GM23338 (cell line): ENCODE measurements around the gene HK1. TPM values are rescaled to one million over a fixed set of nuclear protein-coding genes. Genes with fewer than 3 reads are reported as not detected.
A peak's percentile ranks its signal among the peaks of the same experiment; 100 is the strongest.

ENCODE experiments used
- ATAC-seq: fragments of 200-7000 bp; cut with Tn5 transposase; 3 replicates; pipeline ENCODE4 v1.9.1; 2020
- DNase-seq: peaks from one replicate; pipeline ENCODE4 v3.0.0-alpha.2; 2015; ENCODE audit warnings: low spot score
- H2AFZ ChIP-seq: fragments of 200-600 bp; sonication (generic); 2 replicates; pipeline ENCODE4 v1.8.0; 2016; ENCODE audit warnings: antibody characterized with exemption, mild to moderate bottlenecking, moderate library complexity
- H3F3A ChIP-seq: fragments of 200-600 bp; sonication (generic); replicated peaks from 2 replicates; pipeline ENCODE4 v1.8.0; 2017; ENCODE audit warnings: antibody characterized with exemption, mixed run types, low read depth
- H3K27ac ChIP-seq: fragments of 200-600 bp; sonication (generic); 2 replicates; pipeline ENCODE4 v1.6.1; 2016; ENCODE audit warnings: low read depth
- H3K27me3 ChIP-seq: fragments of 200-600 bp; sonication (generic); 2 replicates; pipeline ENCODE4 v1.8.0; 2016; ENCODE audit warnings: mild to moderate bottlenecking, mixed run types, moderate library complexity; ENCODE audit not compliant: insufficient read depth
- H3K36me3 ChIP-seq: fragments of 200-600 bp; sonication (generic); 2 replicates; pipeline ENCODE4 v1.8.0; 2016; ENCODE audit warnings: mild to moderate bottlenecking; ENCODE audit not compliant: insufficient read depth
- H3K4me1 ChIP-seq: fragments of 200-600 bp; sonication (generic); 2 replicates; pipeline ENCODE4 v1.8.0; 2016; ENCODE audit warnings: mild to moderate bottlenecking, moderate library complexity; ENCODE audit not compliant: insufficient read depth
- H3K4me2 ChIP-seq: fragments of 200-600 bp; sonication (generic); 2 replicates; pipeline ENCODE4 v1.7.1; 2017; ENCODE audit warnings: mixed run types
- H3K4me3 ChIP-seq: fragments of 200-600 bp; sonication (generic); 2 replicates; pipeline ENCODE4 v1.6.1; 2016; ENCODE audit warnings: mixed run types
- H3K79me2 ChIP-seq: fragments of 200-600 bp; sonication (generic); replicated peaks from 2 replicates; pipeline ENCODE4 v1.8.0; 2017; ENCODE audit warnings: mild to moderate bottlenecking; ENCODE audit not compliant: insufficient read depth
- H3K9me2 ChIP-seq: fragments of 200-600 bp; sonication (generic); 2 replicates; pipeline ENCODE4 v1.8.0; 2017; ENCODE audit not compliant: insufficient read depth
- H4K20me1 ChIP-seq: fragments of 200-600 bp; sonication (generic); replicated peaks from 2 replicates; pipeline ENCODE4 v1.8.0; 2017; ENCODE audit warnings: mild to moderate bottlenecking; ENCODE audit not compliant: insufficient read depth
- H3K27ac Mint-ChIP-seq: 2 replicates; pipeline ENCODE4 v1.8.0; 2020; ENCODE audit warnings: inconsistent platforms, mild to moderate bottlenecking, moderate library complexity, mixed read lengths
- H3K27me3 Mint-ChIP-seq: 3 replicates; pipeline ENCODE4 v1.8.0; 2022; ENCODE audit warnings: low read depth, mild to moderate bottlenecking, moderate library complexity, mixed read lengths, inconsistent platforms; ENCODE audit not compliant: insufficient read depth, poor library complexity
- H3K36me3 Mint-ChIP-seq: 3 replicates; pipeline ENCODE4 v1.8.0; 2021; ENCODE audit warnings: low read depth, mild to moderate bottlenecking, inconsistent platforms, moderate library complexity, mixed read lengths
- H3K4me1 Mint-ChIP-seq: 3 replicates; pipeline ENCODE4 v1.8.0; 2020; ENCODE audit warnings: mild to moderate bottlenecking, inconsistent platforms, mixed read lengths
- H3K4me3 Mint-ChIP-seq: 3 replicates; pipeline ENCODE4 v1.8.0; 2021; ENCODE audit warnings: moderate library complexity, mild to moderate bottlenecking, inconsistent platforms, mixed read lengths
- H3K9me3 Mint-ChIP-seq: 3 replicates; pipeline ENCODE4 v1.8.0; 2020; ENCODE audit warnings: moderate library complexity, mild to moderate bottlenecking, inconsistent platforms, mixed read lengths
- JUNB ChIP-seq: IDR thresholded peaks from one replicate; pipeline ENCODE4 v1.6.1; 2016; ENCODE audit warnings: antibody characterized with exemption; ENCODE audit not compliant: unreplicated experiment
- NANOG ChIP-seq: IDR thresholded peaks from 2 replicates; pipeline ENCODE4 v1.6.1; 2016; ENCODE audit warnings: antibody characterized with exemption, borderline replicate concordance
- POLR2AphosphoS5 ChIP-seq: IDR thresholded peaks from 2 replicates; pipeline ENCODE4 v1.6.1; 2016; ENCODE audit warnings: antibody characterized with exemption, low read depth
- STAT1 ChIP-seq: IDR thresholded peaks from one replicate; pipeline ENCODE4 v1.6.1; 2016; ENCODE audit warnings: antibody characterized with exemption; ENCODE audit not compliant: unreplicated experiment
- ZNF114 ChIP-seq: fragments of 250-450 bp; sonication (Bioruptor Pico); IDR thresholded peaks from 2 replicates; pipeline ENCODE4 v1.5.0; 2020; ENCODE audit warnings: mild to moderate bottlenecking, moderate library complexity
- polyA plus RNA-seq: library from polyadenylated mRNA; unstranded; fragments of >200 nt; fragmentation: Nextera tagmentation; extraction: Ambion mirVana; gene quantifications from 2 replicates; pipeline ENCODE4 v1.2.1, GENCODE V29; 2016
- total RNA-seq: library from RNA; depleted of rRNA; stranded (reverse); fragments of >200 nt; shearing (Covaris generic); gene quantifications from 2 replicates; pipeline ENCODE4 v1.2.3, GENCODE V29; 2014
- TF ChIP-seq, protein P1 (sequence below): IDR thresholded peaks from one replicate; pipeline ENCODE4 v1.6.1; 2018; ENCODE audit warnings: antibody characterized with exemption; ENCODE audit not compliant: unreplicated experiment
- TF ChIP-seq, protein P2 (sequence below): fragments of 250-450 bp; sonication (Bioruptor Pico); IDR thresholded peaks from 2 replicates; pipeline ENCODE4 v1.5.0; 2020; ENCODE audit warnings: mild to moderate bottlenecking, moderate library complexity

The HK1 gene
- total and polyA plus RNA-seq, 2 experiments from 2014 or later: 76.6 to 229 TPM

DNA sequence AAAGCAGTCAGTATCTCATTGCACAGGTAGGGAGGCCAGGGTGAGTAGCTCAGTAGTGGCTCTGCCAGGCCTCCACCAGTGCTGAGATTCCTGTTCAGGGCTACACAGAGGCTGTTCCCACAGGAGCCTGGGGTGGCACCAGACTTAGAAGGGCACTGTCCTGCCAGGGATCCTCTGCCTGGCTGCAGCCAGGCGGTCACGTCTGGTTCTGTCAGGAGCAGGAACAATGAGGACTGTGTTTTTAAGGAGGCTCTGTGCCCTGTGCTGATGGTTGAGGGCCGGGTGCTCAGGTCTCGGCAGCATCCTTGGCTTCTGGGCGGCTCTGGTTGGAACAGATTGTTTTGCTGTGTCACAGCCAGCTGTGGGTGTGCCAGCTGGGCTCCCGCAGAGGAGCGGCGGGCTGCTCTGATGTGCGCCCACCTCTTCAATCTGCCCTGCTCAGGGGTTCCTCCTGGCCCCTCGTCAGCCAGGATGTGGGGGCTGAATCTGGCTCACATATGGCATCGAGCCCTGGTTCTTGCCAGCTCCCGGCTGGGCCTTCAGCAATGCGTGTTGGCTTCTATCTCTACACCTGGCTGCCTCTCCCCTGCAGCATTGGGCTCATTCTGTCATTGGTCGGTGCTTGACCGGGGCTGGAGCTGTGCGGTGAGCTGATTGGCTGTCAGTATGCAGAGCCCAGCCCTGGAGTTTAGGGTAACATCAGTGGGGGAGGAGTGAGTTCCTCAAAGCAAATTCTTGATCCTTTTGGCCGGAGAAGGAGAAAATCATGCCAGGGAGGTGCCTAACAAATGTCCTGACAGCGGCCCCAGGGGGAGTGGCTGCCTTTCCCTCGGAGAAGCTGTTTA, 97.2 kb downstream of the HK1 start:
- H2AFZ ChIP-seq: no peak overlapping the region
- no peaks in the 10 kb centered on the region for H3K9me3 Mint-ChIP-seq
- H3K36me3 Mint-ChIP-seq: peaks cover 79% of the 10 kb centered on the region
- no peaks in the 10 kb centered on the region for H3K27me3 ChIP-seq
- peak overlapping the region; percentile 40; the same call in 1 of the 2 replicates for H3K4me2 ChIP-seq
- ATAC-seq (peak; percentile 99), DNase-seq (peak; percentile 86)
- peaks cover 46% of the 10 kb centered on the region for H3K4me1 Mint-ChIP-seq
- peaks cover 56% of the 10 kb centered on the region for H3K36me3 ChIP-seq
- TF ChIP-seq ZNF114 (CRISPR knock-in tag) (no peak), JUNB (no peak), NANOG (no peak), POLR2AphosphoS5 (no peak)
- TF ChIP-seq, protein P1, sequence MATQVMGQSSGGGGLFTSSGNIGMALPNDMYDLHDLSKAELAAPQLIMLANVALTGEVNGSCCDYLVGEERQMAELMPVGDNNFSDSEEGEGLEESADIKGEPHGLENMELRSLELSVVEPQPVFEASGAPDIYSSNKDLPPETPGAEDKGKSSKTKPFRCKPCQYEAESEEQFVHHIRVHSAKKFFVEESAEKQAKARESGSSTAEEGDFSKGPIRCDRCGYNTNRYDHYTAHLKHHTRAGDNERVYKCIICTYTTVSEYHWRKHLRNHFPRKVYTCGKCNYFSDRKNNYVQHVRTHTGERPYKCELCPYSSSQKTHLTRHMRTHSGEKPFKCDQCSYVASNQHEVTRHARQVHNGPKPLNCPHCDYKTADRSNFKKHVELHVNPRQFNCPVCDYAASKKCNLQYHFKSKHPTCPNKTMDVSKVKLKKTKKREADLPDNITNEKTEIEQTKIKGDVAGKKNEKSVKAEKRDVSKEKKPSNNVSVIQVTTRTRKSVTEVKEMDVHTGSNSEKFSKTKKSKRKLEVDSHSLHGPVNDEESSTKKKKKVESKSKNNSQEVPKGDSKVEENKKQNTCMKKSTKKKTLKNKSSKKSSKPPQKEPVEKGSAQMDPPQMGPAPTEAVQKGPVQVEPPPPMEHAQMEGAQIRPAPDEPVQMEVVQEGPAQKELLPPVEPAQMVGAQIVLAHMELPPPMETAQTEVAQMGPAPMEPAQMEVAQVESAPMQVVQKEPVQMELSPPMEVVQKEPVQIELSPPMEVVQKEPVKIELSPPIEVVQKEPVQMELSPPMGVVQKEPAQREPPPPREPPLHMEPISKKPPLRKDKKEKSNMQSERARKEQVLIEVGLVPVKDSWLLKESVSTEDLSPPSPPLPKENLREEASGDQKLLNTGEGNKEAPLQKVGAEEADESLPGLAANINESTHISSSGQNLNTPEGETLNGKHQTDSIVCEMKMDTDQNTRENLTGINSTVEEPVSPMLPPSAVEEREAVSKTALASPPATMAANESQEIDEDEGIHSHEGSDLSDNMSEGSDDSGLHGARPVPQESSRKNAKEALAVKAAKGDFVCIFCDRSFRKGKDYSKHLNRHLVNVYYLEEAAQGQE: no peak
- peak overlapping the region; percentile 66 for H3K27ac ChIP-seq
- peaks cover 12% of the 10 kb centered on the region for H3K27me3 Mint-ChIP-seq
- peak overlapping the region; percentile 97 for H3K27ac Mint-ChIP-seq
- H3K9me2 ChIP-seq: no peaks in the 10 kb centered on the region
- H3K4me1 ChIP-seq: peaks cover 18% of the 10 kb centered on the region; the same call in 1 of the 2 replicates
- H3K4me3 ChIP-seq: no peak overlapping the region
- peaks cover 18% of the 10 kb centered on the region for H3F3A ChIP-seq
- H3K4me3 Mint-ChIP-seq: peak overlapping the region; percentile 27; the same call in 1 of the 3 replicates
- H3K79me2 ChIP-seq: peaks cover 57% of the 10 kb centered on the region
- H4K20me1 ChIP-seq: peaks cover 10% of the 10 kb centered on the region; the same call in 1 of the 2 replicates

DNA sequence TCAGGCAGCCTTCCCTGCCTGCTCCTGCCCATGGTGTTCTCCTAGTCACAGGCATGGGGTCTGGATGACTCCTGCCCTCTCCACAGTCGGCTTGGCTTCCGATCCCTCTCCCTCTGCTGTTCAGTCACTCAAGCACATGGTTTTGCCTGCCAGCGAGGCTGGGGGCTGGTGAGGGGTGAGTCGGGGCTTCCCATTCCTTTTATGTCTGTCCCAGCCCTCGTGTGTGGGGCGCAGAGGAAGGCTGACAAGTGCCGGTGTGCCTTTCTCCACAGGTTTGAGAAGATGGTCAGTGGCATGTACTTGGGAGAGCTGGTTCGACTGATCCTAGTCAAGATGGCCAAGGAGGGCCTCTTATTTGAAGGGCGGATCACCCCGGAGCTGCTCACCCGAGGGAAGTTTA, 98.4 kb downstream of the HK1 start:
- DNase-seq (no peak), ATAC-seq (no peak)
- Histone ChIP-seq H3K4me1 (peaks cover 18% of the 10 kb centered on the region; the same call in 1 of the 2 replicates), H3K27ac (0 out of 2 replicates have a peak overlapping the region, but pooled peaks have one; percentile 84), H3K4me3 (no peak overlapping the region), H4K20me1 (peaks cover 10% of the 10 kb centered on the region; the same call in 1 of the 2 replicates), H3K9me2 (no peaks in the 10 kb centered on the region), H2AFZ (no peak overlapping the region), H3F3A (peaks cover 21% of the 10 kb centered on the region), H3K79me2 (peaks cover 57% of the 10 kb centered on the region), H3K4me2 (no peak overlapping the region), H3K36me3 (peaks cover 63% of the 10 kb centered on the region), H3K27me3 (no peaks in the 10 kb centered on the region)
- Mint-ChIP-seq H3K9me3 (no peaks in the 10 kb centered on the region), H3K36me3 (peaks cover 77% of the 10 kb centered on the region), H3K4me1 (peaks cover 46% of the 10 kb centered on the region), H3K4me3 (no peak overlapping the region), H3K27me3 (peaks cover 12% of the 10 kb centered on the region), H3K27ac (peak overlapping the region; percentile 75)
- TF ChIP-seq, protein P2, sequence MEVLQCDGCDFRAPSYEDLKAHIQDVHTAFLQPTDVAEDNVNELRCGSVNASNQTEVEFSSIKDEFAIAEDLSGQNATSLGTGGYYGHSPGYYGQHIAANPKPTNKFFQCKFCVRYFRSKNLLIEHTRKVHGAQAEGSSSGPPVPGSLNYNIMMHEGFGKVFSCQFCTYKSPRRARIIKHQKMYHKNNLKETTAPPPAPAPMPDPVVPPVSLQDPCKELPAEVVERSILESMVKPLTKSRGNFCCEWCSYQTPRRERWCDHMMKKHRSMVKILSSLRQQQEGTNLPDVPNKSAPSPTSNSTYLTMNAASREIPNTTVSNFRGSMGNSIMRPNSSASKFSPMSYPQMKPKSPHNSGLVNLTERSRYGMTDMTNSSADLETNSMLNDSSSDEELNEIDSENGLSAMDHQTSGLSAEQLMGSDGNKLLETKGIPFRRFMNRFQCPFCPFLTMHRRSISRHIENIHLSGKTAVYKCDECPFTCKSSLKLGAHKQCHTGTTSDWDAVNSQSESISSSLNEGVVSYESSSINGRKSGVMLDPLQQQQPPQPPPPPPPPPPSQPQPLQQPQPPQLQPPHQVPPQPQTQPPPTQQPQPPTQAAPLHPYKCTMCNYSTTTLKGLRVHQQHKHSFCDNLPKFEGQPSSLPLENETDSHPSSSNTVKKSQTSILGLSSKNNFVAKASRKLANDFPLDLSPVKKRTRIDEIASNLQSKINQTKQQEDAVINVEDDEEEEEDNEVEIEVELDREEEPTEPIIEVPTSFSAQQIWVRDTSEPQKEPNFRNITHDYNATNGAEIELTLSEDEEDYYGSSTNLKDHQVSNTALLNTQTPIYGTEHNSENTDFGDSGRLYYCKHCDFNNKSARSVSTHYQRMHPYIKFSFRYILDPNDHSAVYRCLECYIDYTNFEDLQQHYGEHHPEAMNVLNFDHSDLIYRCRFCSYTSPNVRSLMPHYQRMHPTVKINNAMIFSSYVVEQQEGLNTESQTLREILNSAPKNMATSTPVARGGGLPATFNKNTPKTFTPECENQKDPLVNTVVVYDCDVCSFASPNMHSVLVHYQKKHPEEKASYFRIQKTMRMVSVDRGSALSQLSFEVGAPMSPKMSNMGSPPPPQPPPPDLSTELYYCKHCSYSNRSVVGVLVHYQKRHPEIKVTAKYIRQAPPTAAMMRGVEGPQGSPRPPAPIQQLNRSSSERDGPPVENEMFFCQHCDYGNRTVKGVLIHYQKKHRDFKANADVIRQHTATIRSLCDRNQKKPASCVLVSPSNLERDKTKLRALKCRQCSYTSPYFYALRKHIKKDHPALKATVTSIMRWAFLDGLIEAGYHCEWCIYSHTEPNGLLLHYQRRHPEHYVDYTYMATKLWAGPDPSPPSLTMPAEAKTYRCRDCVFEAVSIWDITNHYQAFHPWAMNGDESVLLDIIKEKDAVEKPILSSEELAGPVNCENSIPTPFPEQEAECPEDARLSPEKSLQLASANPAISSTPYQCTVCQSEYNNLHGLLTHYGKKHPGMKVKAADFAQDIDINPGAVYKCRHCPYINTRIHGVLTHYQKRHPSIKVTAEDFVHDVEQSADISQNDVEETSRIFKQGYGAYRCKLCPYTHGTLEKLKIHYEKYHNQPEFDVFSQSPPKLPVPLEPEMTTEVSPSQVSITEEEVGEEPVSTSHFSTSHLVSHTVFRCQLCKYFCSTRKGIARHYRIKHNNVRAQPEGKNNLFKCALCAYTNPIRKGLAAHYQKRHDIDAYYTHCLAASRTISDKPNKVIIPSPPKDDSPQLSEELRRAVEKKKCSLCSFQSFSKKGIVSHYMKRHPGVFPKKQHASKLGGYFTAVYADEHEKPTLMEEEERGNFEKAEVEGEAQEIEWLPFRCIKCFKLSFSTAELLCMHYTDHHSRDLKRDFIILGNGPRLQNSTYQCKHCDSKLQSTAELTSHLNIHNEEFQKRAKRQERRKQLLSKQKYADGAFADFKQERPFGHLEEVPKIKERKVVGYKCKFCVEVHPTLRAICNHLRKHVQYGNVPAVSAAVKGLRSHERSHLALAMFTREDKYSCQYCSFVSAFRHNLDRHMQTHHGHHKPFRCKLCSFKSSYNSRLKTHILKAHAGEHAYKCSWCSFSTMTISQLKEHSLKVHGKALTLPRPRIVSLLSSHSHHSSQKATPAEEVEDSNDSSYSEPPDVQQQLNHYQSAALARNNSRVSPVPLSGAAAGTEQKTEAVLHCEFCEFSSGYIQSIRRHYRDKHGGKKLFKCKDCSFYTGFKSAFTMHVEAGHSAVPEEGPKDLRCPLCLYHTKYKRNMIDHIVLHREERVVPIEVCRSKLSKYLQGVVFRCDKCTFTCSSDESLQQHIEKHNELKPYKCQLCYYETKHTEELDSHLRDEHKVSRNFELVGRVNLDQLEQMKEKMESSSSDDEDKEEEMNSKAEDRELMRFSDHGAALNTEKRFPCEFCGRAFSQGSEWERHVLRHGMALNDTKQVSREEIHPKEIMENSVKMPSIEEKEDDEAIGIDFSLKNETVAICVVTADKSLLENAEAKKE (CRISPR knock-in tag): no peak
- TF ChIP-seq, protein P1: no peak
- TF ChIP-seq STAT1: no peak
